Liver (tissue), 9 donors: ENCODE measurements around the gene TXLNA. TPM values are rescaled to one million over a fixed set of nuclear protein-coding genes. Genes with fewer than 3 reads are reported as not detected.
"Not testable (repeated sequence)": the region's sequence is repeated elsewhere in the genome, so short reads cannot be mapped to it uniquely, and the experiment has no call there.

Experiments
- DNase-seq: peaks from one replicate; pipeline ENCODE4 v3.0.0-alpha.2; 2017; ENCODE audit warnings: low spot score
- H3K27ac ChIP-seq, 2 donors: one replicate each; pipeline ENCODE4 v1.7.0; 2013; ENCODE audit warnings: inconsistent platforms in 2 of 2, low read length in 2 of 2, control low read depth in 1 of 2, low read depth in 1 of 2, mild to moderate bottlenecking in 1 of 2
- H3K27me3 ChIP-seq, 4 donors: one replicate each; pipeline versions ENCODE4 v1.6.1 to v1.7.0; 2013; ENCODE audit warnings: low read length in 3 of 4, inconsistent platforms in 1 of 4, mild to moderate bottlenecking in 1 of 4, moderate library complexity in 1 of 4; ENCODE audit not compliant: control insufficient read depth in 4 of 4, insufficient read depth in 4 of 4
- H3K36me3 ChIP-seq, 4 donors: one replicate each; pipeline versions ENCODE4 v1.6.1 to v1.7.0; 2013; ENCODE audit warnings: low read length in 3 of 4, mild to moderate bottlenecking in 3 of 4, low read depth in 1 of 4, moderate library complexity in 1 of 4; ENCODE audit not compliant: control insufficient read depth in 4 of 4, insufficient read depth in 3 of 4
- H3K4me1 ChIP-seq, 4 donors: one replicate each; pipeline versions ENCODE4 v1.6.1 to v1.7.0; 2013; ENCODE audit warnings: low read length in 3 of 4, mild to moderate bottlenecking in 3 of 4, moderate library complexity in 1 of 4; ENCODE audit not compliant: control insufficient read depth in 4 of 4, insufficient read depth in 4 of 4
- H3K4me3 ChIP-seq, 3 donors: one replicate each; pipeline versions ENCODE4 v1.6.1 to v1.7.0; 2013; ENCODE audit warnings: low read length in 3 of 3, control low read depth in 1 of 3, low read depth in 1 of 3, mild to moderate bottlenecking in 1 of 3
- H3K9ac ChIP-seq, 2 donors: one replicate each; pipeline ENCODE4 v1.7.0; 2013; ENCODE audit warnings: low read length in 2 of 2, mild to moderate bottlenecking in 2 of 2, moderate library complexity in 2 of 2, control low read depth in 1 of 2, low read depth in 1 of 2
- H3K9me3 ChIP-seq, 4 donors: one replicate each; pipeline versions ENCODE4 v1.6.1 to v1.7.0; 2013; ENCODE audit warnings: low read length in 3 of 4; ENCODE audit not compliant: control insufficient read depth in 4 of 4
- ATF3 ChIP-seq: IDR thresholded peaks from 2 replicates; pipeline ENCODE4 v1.6.1; 2016; ENCODE audit warnings: antibody characterized with exemption
- CTCF ChIP-seq: fragments of 150-350 bp; IDR thresholded peaks from 2 replicates; pipeline ENCODE4 v1.5.1; 2017; ENCODE audit warnings: improper control_type of control experiment, low read depth, low read length; ENCODE audit not compliant: missing input control
- EGR1 ChIP-seq, 2 donors: IDR thresholded peaks; 2 replicates each; pipeline ENCODE4 v1.6.1; 2016 to 2018; ENCODE audit warnings: antibody characterized with exemption in 2 of 2, low read depth in 2 of 2
- FOXA1 ChIP-seq: IDR thresholded peaks from 2 replicates; pipeline ENCODE4 v1.6.1; 2016; ENCODE audit warnings: antibody characterized with exemption
- FOXA2 ChIP-seq: IDR thresholded peaks from 2 replicates; pipeline ENCODE4 v1.6.1; 2016; ENCODE audit warnings: antibody characterized with exemption
- GABPA ChIP-seq, 2 donors: IDR thresholded peaks in 1 of 2; conservative IDR thresholded peaks in 1 of 2; 2 replicates each; pipeline ENCODE4 v1.6.1; 2016; ENCODE audit warnings: antibody characterized with exemption in 2 of 2, mild to moderate bottlenecking in 1 of 2, moderate library complexity in 1 of 2
- HNF4A ChIP-seq, 2 donors: conservative IDR thresholded peaks; 2 replicates each; pipeline ENCODE4 v1.6.1; 2016; ENCODE audit warnings: antibody characterized with exemption in 2 of 2, mild to moderate bottlenecking in 2 of 2
- HNF4G ChIP-seq: IDR thresholded peaks from 2 replicates; pipeline ENCODE4 v1.6.1; 2016; ENCODE audit warnings: antibody characterized with exemption
- JUND ChIP-seq, 2 donors: IDR thresholded peaks; 2 replicates each; pipeline ENCODE4 v1.6.1; 2016; ENCODE audit warnings: antibody characterized with exemption in 2 of 2
- MAX ChIP-seq: IDR thresholded peaks from 2 replicates; pipeline ENCODE4 v1.6.1; 2016; ENCODE audit warnings: antibody characterized with exemption
- NR2F2 ChIP-seq: IDR thresholded peaks from 2 replicates; pipeline ENCODE4 v1.6.1; 2016; ENCODE audit warnings: antibody characterized with exemption
- RAD21 ChIP-seq, 2 donors: IDR thresholded peaks; 2 replicates each; pipeline ENCODE4 v1.6.1; 2016; ENCODE audit warnings: antibody characterized with exemption in 2 of 2, mild to moderate bottlenecking in 2 of 2
- REST ChIP-seq: IDR thresholded peaks from 2 replicates; pipeline ENCODE4 v1.6.1; 2016; ENCODE audit warnings: antibody characterized with exemption, mild to moderate bottlenecking
- RXRA ChIP-seq, 2 donors: IDR thresholded peaks; 2 replicates each; pipeline ENCODE4 v1.6.1; 2017 to 2018; ENCODE audit warnings: antibody characterized with exemption in 2 of 2, mild to moderate bottlenecking in 1 of 2
- SP1 ChIP-seq: IDR thresholded peaks from 2 replicates; pipeline ENCODE4 v1.6.1; 2018; ENCODE audit warnings: antibody characterized with exemption, mild to moderate bottlenecking
- TAF1 ChIP-seq: conservative IDR thresholded peaks from 2 replicates; pipeline ENCODE4 v1.6.1; 2016; ENCODE audit warnings: antibody characterized with exemption, mild to moderate bottlenecking
- YY1 ChIP-seq: IDR thresholded peaks from 2 replicates; pipeline ENCODE4 v1.6.1; 2016; ENCODE audit warnings: antibody characterized with exemption, mild to moderate bottlenecking
- ZBTB33 ChIP-seq: IDR thresholded peaks from 2 replicates; pipeline ENCODE4 v1.6.1; 2016; ENCODE audit warnings: antibody characterized with exemption
- WGBS: extraction: QIAGEN DNeasy Blood & Tissue Kit; methylation state at CpG from one replicate; pipeline ENCODE4 v1.1.7; 2013; 5-methylcytosine and 5-hydroxymethylcytosine counted together
- polyA plus RNA-seq, 2 donors: library from polyadenylated mRNA; stranded (reverse) in 1 of 2; unstranded in 1 of 2; fragments of 200-250 nt in 1 of 2; fragments of >200 nt in 1 of 2; fragmentation: Nextera tagmentation in 1 of 2; extraction: Ambion mirVana in 1 of 2; gene quantifications; one replicate each; pipeline versions ENCODE4 v1.2.1 to v1.2.3, GENCODE V29; 2013 to 2015
- total RNA-seq, 2 donors: library from RNA; depleted of rRNA; stranded (reverse); fragments of >200 nt; gene quantifications; one replicate each; pipeline ENCODE4 v1.2.3, GENCODE V29; 2014
- donor health status: healthy.
- donor health status: healthy.
- donor health status: healthy.
- donor health status: healthy.
- donor health status: healthy.

TXLNA gene
- total RNA-seq (10 to 100 TPM; 31.7 to 46.7 TPM), polyA plus RNA-seq (10 to 100 TPM; 17.9 to 26.1 TPM)

GRCh38 chr1:32179443-32180185 lies at the start of gene TXLNA:
TXLNA (plus strand) TSS chr1:32179675; CDS start chr1:32180346, 671 bp downstream.
- peak; percentile 92 for DNase-seq
- Histone ChIP-seq H3K9ac (peak within 1 kb of the TSS; percentile 66 to 95), H3K4me3 (peak within 1 kb of the TSS; percentile 68 to 87 (median 78)), H3K4me1 (peaks cover 19 to 47% (median 40%) of the 10 kb centered on the region in 4 donors), H3K27ac (peak within 1 kb of the TSS; percentile 87 to 98), H3K36me3 (peaks cover 3 to 13% (median 9%) of the 10 kb centered on the region in 4 donors), H3K27me3 (no peaks in the 10 kb centered on the region), H3K9me3 (no peaks in the 10 kb centered on the region)
- TF ChIP-seq SP1: peak; percentile 74
- no peak for TF ChIP-seq TAF1
- peak; percentile 35 for TF ChIP-seq NR2F2
- TF ChIP-seq FOXA1: peak; percentile 15
- TF ChIP-seq ZBTB33: peak; percentile 51
- TF ChIP-seq CTCF: no peak
- peak; percentile 80 for TF ChIP-seq YY1
- TF ChIP-seq HNF4A (conservative IDR thresholded peaks at IDR 0.05): peak in 1 of 2 donors; percentile 31
- TF ChIP-seq HNF4G: no peak
- no peak for TF ChIP-seq ATF3
- TF ChIP-seq EGR1 (IDR thresholded peaks at IDR 0.05; ENCODE audit: low read depth in 2 of 2): peak in 1 of 2 donors; percentile 37
- no peak for TF ChIP-seq FOXA2
- TF ChIP-seq RAD21 (IDR thresholded peaks at IDR 0.05): peak in 1 of 2 donors; percentile 29
- peak in 1 of 2 donors; percentile 27 for TF ChIP-seq RXRA (IDR thresholded peaks at IDR 0.05)
- TF ChIP-seq JUND (IDR thresholded peaks at IDR 0.05): no peak
- peak; percentile 54 for TF ChIP-seq REST
- TF ChIP-seq GABPA (IDR thresholded peaks at IDR 0.05 in 1 of 2, conservative IDR thresholded peaks at IDR 0.05 in 1 of 2): peak in 1 of 2 donors; percentile 79
- peak; percentile 39 for TF ChIP-seq MAX
- under 1% methylated on average over 79 of the region's 79 CpGs for WGBS

GRCh38 chr1:32133950-32134280 lies 45.6 kb upstream of the TXLNA start:
- not testable (repeated sequence) for H3K36me3 ChIP-seq, H3K4me3 ChIP-seq, H3K4me1 ChIP-seq, DNase-seq, H3K9ac ChIP-seq, H3K27me3 ChIP-seq, H3K27ac ChIP-seq, H3K9me3 ChIP-seq
- WGBS: 96% methylated on average over 9 of the region's 9 CpGs
